ENCODE data around the gene SMARCD1.

GRCh38 chr12:50120521-50120920 is 35.4 kb downstream of the SMARCD1 start:
- TF ChIP-seq MAX (IDR thresholded peaks at IDR 0.05) (no peak), TAF1 (conservative IDR thresholded peaks at IDR 0.05) (no peak), CTCF (IDR thresholded peaks at IDR 0.05; ENCODE audit: low read depth, low read length, missing input control) (no peak), REST (IDR thresholded peaks at IDR 0.05) (no peak), EGR1 (IDR thresholded peaks at IDR 0.05; ENCODE audit: low read depth in 2 of 2) (no peak), SP1 (IDR thresholded peaks at IDR 0.05) (no peak), GABPA (IDR thresholded peaks at IDR 0.05 in 1 of 2, conservative IDR thresholded peaks at IDR 0.05 in 1 of 2) (no peak), RAD21 (IDR thresholded peaks at IDR 0.05) (no peak)
